Measurements from ENCODE around the gene SPRY2. TPM values are rescaled to one million over a fixed set of nuclear protein-coding genes. Genes with fewer than 3 reads are reported as not detected.
"Not testable (repeated sequence)": the region's sequence is repeated elsewhere in the genome, so short reads cannot be mapped to it uniquely, and the experiment has no call there.

SPRY2 gene
- polyA plus RNA-seq, 2 of the 4 experiments (the other 2 are of a cell fraction) = 5.9 to 23.1 TPM

- TF ChIP-seq FOXS1 (CRISPR knock-in tag; IDR thresholded peaks at IDR 0.05) = no peak
- TF ChIP-seq ATOH8 (CRISPR knock-in tag; IDR thresholded peaks at IDR 0.05; ENCODE audit: low read depth) = no peak
- no peak for TF ChIP-seq CHD4 (IDR thresholded peaks at IDR 0.05; ENCODE audit: borderline replicate concordance)
- TF ChIP-seq GATA3 (IDR thresholded peaks at IDR 0.05; ENCODE audit: borderline replicate concordance) = no peak
- no peak for TF ChIP-seq RNF2 (IDR thresholded peaks at IDR 0.05; ENCODE audit: borderline replicate concordance, low read depth)
- no peak for TF ChIP-seq PBX3 (IDR thresholded peaks at IDR 0.05)
- no peak for TF ChIP-seq EHMT2 (IDR thresholded peaks at IDR 0.05; ENCODE audit: low read depth)
- no peak for TF ChIP-seq BCL3 (IDR thresholded peaks at IDR 0.05)
- TF ChIP-seq TP53 (CRISPR knock-in tag; IDR thresholded peaks at IDR 0.05) = no peak
- no peak for TF ChIP-seq JUNB (IDR thresholded peaks at IDR 0.05)
- TF ChIP-seq KDM1A (IDR thresholded peaks at IDR 0.05; ENCODE audit: low read depth) = no peak
- no peak for TF ChIP-seq CTCF (IDR thresholded peaks at IDR 0.05)
- no peak for TF ChIP-seq RAD21 (conservative IDR thresholded peaks at IDR 0.05 in 1 of 2, IDR thresholded peaks at IDR 0.05 in 1 of 2)
- TF ChIP-seq NFE2L2 (conservative IDR thresholded peaks at IDR 0.05; ENCODE audit: low read length) = no peak
- no peak for TF ChIP-seq RCOR1 (IDR thresholded peaks at IDR 0.05; ENCODE audit: low read depth, low read length)
- Histone ChIP-seq H3K4me2 (no peak overlapping the region), H3K4me3 (no peak overlapping the region), H3K9me3 (no peaks in the 10 kb centered on the region), H3K4me1 (0 out of 3 replicates have a peak, but pooled peaks cover 3% of the 10 kb centered on the region), H3K27ac (no peak overlapping the region)
- WGBS (ENCODE audit: missing lambda C conversion rate) = 63% methylated on average over 8 of the region's 8 CpGs
- ChIA-PET CTCF (interaction anchor here (0.7 kb wide), 1 partner anchor 130 kb away, joined by 3 read pairs; no protein-coding TSS in a partner anchor), POLR2A (no interaction called here)
- ATAC-seq (no peak), FAIRE-seq (no peak), DNase-seq (ENCODE audit: low read depth in 1 of 2, low spot score in 1 of 2) (no peak)
Observed at GRCh38 chr13:80345771-80346510, 5.0 kb upstream of the SPRY2 start.

- CTCF ChIA-PET = interaction anchor here (1.1 to 4.1 kb wide), 3 partner anchors 16 to 368 kb away, joined by 3 to 45 read pairs (median 5); no protein-coding TSS in a partner anchor
- H3K4me2 ChIP-seq; H3K9me3 ChIP-seq; DNase-seq (ENCODE audit: low read depth in 1 of 2, low spot score in 1 of 2); ATAC-seq; H3K27ac ChIP-seq; H3K4me1 ChIP-seq; FAIRE-seq; POLR2A ChIA-PET; H3K4me3 ChIP-seq: not testable (repeated sequence)
- 97% methylated on average over 7 of the region's 11 CpGs for WGBS (ENCODE audit: missing lambda C conversion rate)
Observed at GRCh38 chr13:80344032-80344431, 3.1 kb upstream of the SPRY2 start.

All from A549 (cell line).